ENCODE data around the gene JPT2. TPM values are rescaled to one million over a fixed set of nuclear protein-coding genes. Genes with fewer than 3 reads are reported as not detected.
A peak's percentile ranks its signal among the peaks of the same experiment; 100 is the strongest.

JPT2 gene
- total RNA-seq, 1 donor from 2014 or later = 72.9 TPM

GRCh38 chr16:1743376-1744337, 65.6 kb downstream of the JPT2 start:
- Mint-ChIP-seq H3K4me3 (ENCODE audit: unreplicated experiment) (no peak overlapping the region), H3K27ac (ENCODE audit: unreplicated experiment) (no peak overlapping the region), H3K9me3 (ENCODE audit: unreplicated experiment) (peaks cover 6% of the 10 kb centered on the region), H3K4me1 (ENCODE audit: low read depth, unreplicated experiment) (no peaks in the 10 kb centered on the region), H3K27me3 (ENCODE audit: unreplicated experiment) (peaks cover 6% of the 10 kb centered on the region), H3K36me3 (ENCODE audit: unreplicated experiment) (peaks cover 7% of the 10 kb centered on the region)
- TF ChIP-seq, protein P1, sequence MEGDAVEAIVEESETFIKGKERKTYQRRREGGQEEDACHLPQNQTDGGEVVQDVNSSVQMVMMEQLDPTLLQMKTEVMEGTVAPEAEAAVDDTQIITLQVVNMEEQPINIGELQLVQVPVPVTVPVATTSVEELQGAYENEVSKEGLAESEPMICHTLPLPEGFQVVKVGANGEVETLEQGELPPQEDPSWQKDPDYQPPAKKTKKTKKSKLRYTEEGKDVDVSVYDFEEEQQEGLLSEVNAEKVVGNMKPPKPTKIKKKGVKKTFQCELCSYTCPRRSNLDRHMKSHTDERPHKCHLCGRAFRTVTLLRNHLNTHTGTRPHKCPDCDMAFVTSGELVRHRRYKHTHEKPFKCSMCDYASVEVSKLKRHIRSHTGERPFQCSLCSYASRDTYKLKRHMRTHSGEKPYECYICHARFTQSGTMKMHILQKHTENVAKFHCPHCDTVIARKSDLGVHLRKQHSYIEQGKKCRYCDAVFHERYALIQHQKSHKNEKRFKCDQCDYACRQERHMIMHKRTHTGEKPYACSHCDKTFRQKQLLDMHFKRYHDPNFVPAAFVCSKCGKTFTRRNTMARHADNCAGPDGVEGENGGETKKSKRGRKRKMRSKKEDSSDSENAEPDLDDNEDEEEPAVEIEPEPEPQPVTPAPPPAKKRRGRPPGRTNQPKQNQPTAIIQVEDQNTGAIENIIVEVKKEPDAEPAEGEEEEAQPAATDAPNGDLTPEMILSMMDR (IDR thresholded peaks at IDR 0.05; ENCODE audit: partially characterized antibody, unreplicated experiment) = no peak
- peak; percentile 16 for DNase-seq

DNA sequence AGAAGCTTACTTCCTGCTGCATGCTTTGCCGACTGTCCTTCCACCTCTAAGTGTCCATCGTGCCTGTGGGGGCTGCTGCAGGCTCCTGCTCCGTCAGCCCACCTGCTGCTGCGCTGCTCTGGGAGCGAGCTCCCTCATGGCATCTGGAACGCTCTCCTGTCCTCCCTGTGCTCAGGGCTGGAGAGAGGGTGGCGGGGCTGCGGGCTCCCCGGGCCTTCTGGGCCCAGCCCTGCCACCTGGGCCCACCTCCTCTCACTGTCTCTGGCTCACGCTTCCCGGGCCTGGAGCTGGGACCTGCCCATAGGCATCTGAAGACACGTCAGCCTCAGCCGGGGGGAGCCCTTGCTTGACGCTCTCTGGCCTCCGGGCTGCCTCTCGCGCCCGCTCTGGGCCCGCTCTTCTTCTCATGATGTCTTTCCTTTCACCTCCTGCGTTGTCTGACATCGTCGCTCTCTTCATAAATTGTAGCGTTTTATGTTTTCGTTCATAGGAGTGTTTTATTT, 66.3 kb downstream of the JPT2 start:
- Mint-ChIP-seq H3K4me1 (ENCODE audit: low read depth, unreplicated experiment) (no peaks in the 10 kb centered on the region), H3K9me3 (ENCODE audit: unreplicated experiment) (peaks cover 9% of the 10 kb centered on the region), H3K27me3 (ENCODE audit: unreplicated experiment) (peaks cover 6% of the 10 kb centered on the region), H3K36me3 (ENCODE audit: unreplicated experiment) (peaks cover 7% of the 10 kb centered on the region), H3K27ac (ENCODE audit: unreplicated experiment) (no peak overlapping the region), H3K4me3 (ENCODE audit: unreplicated experiment) (no peak overlapping the region)
- DNase-seq = peak; percentile 21
- TF ChIP-seq, protein P1 (IDR thresholded peaks at IDR 0.05; ENCODE audit: partially characterized antibody, unreplicated experiment) = no peak

DNA sequence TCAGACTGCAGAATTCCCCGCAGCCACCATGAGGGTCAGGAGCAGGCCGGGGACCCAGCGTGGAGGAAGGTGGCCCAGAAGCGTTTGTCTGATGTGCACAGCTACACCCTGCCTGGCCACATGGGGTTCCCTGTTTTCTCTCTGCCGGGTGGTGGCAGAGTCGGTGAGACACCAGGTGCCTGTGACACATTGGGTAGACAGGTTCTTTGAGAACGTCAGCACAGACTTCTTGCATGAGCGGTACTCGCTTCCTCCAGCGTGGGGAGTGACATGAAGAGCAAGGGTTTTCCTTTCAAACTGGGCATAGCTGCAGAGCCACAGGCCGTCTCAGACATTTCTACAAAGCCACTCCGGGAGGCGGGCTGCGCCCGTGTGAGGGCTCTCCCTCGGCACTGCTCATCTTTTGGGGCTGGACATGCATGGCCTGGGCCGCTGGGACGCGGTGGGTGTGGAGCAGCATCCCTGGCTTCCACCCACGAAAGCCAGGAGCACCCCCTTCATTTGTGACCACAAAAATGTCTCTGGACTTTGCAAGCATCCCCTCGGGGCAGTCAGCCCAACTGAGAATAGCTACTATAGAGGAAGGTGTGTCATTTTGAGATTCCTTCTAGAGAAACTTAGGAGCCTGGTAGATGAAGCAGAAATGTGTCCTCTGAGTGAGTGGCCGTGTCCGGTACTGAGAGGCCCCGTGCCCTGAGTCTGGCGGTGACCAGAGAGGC, 67.3 kb downstream of the JPT2 start:
- Mint-ChIP-seq H3K27ac (ENCODE audit: unreplicated experiment) (no peak overlapping the region), H3K4me1 (ENCODE audit: low read depth, unreplicated experiment) (no peaks in the 10 kb centered on the region), H3K36me3 (ENCODE audit: unreplicated experiment) (peaks cover 7% of the 10 kb centered on the region), H3K9me3 (ENCODE audit: unreplicated experiment) (peaks cover 9% of the 10 kb centered on the region), H3K4me3 (ENCODE audit: unreplicated experiment) (no peak overlapping the region), H3K27me3 (ENCODE audit: unreplicated experiment) (peaks cover 6% of the 10 kb centered on the region)
- TF ChIP-seq, protein P1 (IDR thresholded peaks at IDR 0.05; ENCODE audit: partially characterized antibody, unreplicated experiment) = no peak
- DNase-seq = no peak

DNA sequence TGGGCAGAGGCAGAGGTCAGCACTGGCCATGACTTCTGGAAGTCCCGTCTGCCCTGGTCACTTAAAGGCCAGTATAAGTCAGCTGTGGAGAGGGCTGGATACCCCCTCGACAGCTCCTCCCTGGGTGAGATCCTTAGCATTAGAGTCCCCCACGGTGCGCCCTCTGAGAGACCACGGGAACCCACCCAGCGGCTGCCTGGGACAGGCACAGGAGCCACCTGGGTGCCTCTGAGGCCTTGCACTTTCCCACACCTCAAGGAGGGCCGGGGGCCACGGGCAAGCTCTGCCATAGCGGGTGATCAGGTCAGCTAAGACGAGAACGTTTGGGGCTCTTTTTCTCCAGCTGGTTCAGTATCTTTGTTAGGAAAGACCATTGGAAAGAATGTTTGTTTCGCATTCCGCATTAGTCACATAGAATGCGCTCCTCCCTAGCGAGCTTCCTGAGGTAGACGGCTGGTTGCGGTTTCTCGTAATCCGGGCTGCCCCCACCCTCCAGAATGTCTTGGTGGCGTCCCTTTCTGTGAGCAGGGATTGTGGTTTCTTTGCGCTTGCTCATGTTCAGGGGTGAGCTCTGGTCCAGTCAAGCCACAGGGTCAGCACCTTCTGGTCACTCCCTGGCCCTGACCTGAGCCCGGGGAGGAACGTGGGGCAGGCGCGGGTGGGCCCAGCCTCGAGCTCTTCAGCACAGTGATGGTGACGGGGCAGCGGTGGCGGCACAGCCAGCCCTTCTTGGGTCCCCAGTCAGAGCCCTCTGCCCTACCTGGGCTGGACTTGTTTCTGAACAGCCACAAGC, 68.0 kb downstream of the JPT2 start:
- no peaks in the 10 kb centered on the region for H3K4me1 Mint-ChIP-seq (ENCODE audit: low read depth, unreplicated experiment)
- peaks cover 6% of the 10 kb centered on the region for H3K27me3 Mint-ChIP-seq (ENCODE audit: unreplicated experiment)
- no peak overlapping the region for H3K27ac Mint-ChIP-seq (ENCODE audit: unreplicated experiment)
- TF ChIP-seq, protein P1 (IDR thresholded peaks at IDR 0.05; ENCODE audit: partially characterized antibody, unreplicated experiment) = no peak
- peak; percentile 11 for DNase-seq
- peaks cover 7% of the 10 kb centered on the region for H3K36me3 Mint-ChIP-seq (ENCODE audit: unreplicated experiment)
- H3K9me3 Mint-ChIP-seq (ENCODE audit: unreplicated experiment) = peaks cover 9% of the 10 kb centered on the region
- H3K4me3 Mint-ChIP-seq (ENCODE audit: unreplicated experiment) = no peak overlapping the region

All from glutamatergic neuron (in vitro differentiated cells).